Activated CD4-positive, alpha-beta T cell treated with anti-CD3 and anti-CD28 coated beads, Interleukin-2, amount 50 U/mL, for 48 hours (primary cell): Measurements from ENCODE around the gene EIF2S2.
"Not testable (repeated sequence)": the region's sequence is repeated elsewhere in the genome, so short reads cannot be mapped to it uniquely, and the experiment has no call there.

Experiments
- DNase-seq, 2 experiments: peaks; one replicate each; pipeline ENCODE4 v3.0.0-alpha.2; 2020

Gene EIF2S2

DNA sequence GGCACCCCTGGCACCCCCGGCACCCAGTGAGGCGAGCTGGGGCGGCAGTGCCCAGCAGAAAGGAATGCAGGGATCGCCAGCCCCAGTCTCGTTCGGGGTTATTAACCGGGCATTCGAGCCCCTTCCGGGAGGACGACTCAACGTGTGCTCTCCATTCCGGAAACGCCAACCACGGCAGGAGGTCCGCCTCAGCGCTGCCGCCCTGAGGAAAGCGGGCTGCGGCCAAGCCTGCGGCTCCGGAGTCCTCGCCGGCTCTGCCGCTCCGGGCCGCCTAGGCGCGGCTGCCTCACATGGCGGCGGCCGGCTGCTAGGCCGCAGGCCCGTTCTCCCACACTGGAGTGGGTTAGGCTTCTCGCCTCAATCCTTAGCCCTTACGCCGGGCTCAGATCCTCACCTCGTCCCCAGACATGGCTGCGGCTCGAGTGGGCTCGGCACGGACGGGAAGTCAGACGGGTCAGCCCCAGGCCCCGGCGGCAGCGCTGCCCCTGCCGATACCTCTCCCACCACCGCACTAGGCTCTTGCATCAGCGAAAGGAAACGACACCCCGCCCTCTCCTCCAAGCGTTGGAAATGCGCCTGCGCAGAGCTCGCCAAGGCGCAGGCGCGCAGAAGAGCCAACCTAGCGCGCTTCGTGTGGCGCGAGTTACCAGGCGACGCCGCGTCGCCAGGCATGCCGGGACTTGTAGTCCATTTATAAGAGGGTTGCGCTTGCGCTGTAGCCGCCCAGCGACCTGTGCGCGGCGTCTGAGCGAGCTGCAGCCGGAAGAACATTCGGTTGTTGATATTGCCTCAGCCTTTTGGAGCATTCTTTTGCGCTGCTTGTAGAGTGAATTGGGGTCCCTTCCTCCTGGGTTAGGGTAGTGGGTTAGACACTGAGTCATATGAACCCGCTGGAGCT lies at the start of gene EIF2S2:
TSS of gene EIF2S2 (minus strand) at position 542 of the 898 bp plus-strand sequence. CDS start at position 409, 133 bp downstream.
- DNase-seq, result peak; percentile 91 to 92

- not testable (repeated sequence) for DNase-seq
These were observed 45.7 kb upstream of the EIF2S2 start for GRCh38 chr20:34157697-34158096.

- no peak for DNase-seq
These were observed 43.8 kb upstream of the EIF2S2 start for GRCh38 chr20:34155836-34156235.

- not testable (repeated sequence) for DNase-seq
These were observed 41.1 kb upstream of the EIF2S2 start for GRCh38 chr20:34153169-34153568.

- not testable (repeated sequence) for DNase-seq
These were observed 40.0 kb upstream of the EIF2S2 start for GRCh38 chr20:34152073-34152472.

- no peak for DNase-seq
These were observed 38.4 kb upstream of the EIF2S2 start for GRCh38 chr20:34150306-34151000.

DNA sequence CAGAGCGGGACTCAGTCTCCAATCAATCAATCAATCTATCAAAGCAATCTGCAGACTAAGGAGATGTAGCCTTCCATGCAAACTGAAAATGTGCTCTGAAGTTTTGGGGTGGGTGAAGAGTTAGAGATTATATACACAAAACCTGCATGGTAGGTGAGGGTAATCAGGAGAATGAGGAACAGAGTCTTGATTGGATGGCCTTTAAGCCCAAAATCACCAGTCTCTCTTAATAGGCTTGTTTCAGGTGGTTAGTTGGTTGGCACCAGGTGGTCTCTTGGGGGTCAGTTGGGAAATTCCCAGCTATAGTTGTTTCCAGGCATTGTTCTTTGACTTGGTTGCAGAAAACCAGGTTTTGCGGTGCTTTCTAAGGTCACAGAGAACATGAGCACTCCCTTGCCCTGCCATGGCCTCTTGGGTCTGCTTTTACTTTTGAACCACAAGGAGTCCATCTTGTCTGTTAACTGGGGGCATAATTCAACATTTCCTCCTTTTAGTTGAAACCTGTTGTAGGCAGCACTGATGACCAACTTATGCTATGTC lies 33.3 kb upstream of the EIF2S2 start:
- DNase-seq, result no peak

GRCh38 chr20:34143951-34144350 lies 31.9 kb upstream of the EIF2S2 start:
- DNase-seq, result no peak

DNA sequence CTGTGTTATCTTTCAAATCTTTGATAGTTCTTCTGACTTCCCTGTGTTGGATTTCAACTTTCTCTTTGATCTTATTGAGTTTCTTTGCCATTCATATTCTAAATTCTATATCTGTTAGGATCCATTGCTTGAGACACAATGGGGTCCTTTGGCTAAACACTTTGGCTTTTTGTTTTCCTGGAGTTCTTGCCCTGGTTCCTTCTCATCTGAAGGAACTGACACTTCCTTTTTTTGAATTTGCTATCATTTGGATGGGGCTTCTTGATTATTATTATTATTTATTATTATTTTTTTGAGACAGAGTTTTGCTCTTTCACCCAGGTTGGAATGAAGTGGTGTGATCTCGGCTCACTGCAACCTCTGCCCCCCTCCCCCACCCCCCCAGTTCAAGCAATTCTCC lies 30.1 kb upstream of the EIF2S2 start:
- DNase-seq, result no peak

DNA sequence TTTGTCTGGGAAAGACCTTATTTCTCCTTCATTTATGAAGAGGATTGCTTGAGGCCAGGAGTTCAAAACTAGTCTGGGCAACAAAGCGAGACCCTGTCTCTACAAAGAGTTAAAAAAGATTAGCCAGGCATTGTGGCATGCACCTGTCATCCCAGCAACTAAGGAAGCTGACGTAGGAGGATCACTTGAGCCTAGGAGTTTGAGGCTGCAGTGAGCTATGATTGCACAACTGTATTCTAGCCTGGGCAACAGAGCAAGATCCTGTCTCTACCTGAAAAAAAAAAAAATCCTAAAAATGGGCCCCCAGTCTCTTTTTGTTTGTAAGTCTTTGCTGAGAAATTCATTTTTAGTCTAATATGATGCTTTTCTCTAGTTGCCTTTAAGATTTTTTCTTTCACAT lies 29.2 kb upstream of the EIF2S2 start:
- DNase-seq, result no peak

GRCh38 chr20:34135525-34136275 lies 23.7 kb upstream of the EIF2S2 start:
- DNase-seq, result not testable (repeated sequence)

DNA sequence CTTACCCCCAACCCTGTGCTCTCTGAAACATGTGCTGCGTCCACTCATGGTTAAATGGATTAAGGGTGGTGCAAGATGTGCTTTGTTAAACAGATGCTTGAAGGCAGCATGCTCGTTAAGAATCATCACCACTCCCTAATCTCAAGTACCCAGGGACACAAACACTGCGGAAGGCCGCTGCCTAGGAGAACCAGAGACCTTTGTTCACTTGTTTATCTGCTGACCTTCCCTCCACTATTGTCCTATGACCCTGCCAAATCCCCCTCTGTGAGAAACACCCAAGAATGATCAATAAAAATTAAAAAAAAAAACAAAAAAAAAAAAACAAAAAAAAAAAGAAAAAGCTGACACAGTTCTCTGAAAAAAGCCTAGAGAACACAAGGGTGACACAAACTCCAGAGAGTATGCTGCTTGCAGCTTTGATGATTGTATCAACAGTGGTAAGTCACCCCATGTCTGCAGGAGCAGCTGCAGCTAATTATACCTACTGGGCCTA lies 21.4 kb upstream of the EIF2S2 start:
- not testable (repeated sequence) for DNase-seq

DNA sequence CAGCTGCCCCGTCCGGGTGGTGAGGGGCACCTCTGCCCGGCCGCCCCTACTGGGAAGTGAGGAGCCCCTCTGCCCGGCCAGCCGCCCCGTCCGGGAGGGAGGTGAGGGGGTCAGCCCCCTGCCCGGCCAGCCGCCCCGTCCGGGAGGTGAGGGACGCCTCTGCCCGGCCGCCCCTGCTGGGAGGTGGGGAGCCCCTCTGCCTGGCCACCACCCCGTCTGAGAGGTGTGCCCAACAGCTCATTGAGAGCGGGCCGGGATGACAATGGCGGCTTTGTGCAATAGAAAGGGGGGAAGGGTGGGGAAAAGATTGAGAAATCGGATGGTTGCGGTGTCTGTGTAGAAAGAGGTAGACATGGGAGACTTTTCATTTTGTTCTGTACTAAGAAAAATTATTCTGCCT lies 20.9 kb upstream of the EIF2S2 start:
- DNase-seq, result not testable (repeated sequence)

GRCh38 chr20:34132491-34132890 lies 20.4 kb upstream of the EIF2S2 start:
- DNase-seq, result not testable (repeated sequence)

GRCh38 chr20:34131491-34131890 lies 19.4 kb upstream of the EIF2S2 start:
- DNase-seq, result no peak

- peak; percentile 31 to 41 for DNase-seq
These were observed 17.6 kb upstream of the EIF2S2 start for GRCh38 chr20:34129518-34130162.

DNA sequence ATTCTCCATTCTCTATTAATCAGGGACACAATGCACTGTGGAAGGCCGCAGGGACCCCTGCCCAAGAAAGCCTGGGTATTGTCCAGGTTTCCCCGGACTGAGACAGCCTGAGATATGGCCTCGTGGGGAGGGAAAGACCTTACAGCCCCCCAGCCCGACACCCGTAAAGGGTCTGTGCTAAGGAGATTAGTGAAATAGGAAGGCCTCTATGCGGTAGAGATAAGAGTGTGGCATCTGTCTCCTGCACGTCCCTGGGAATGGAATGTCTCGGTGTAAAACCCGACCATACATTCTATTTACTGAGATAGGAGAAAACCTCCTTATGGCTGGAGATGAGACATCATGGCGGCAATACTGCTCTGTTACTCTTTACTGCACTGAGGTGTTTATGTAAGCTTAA lies 15.7 kb upstream of the EIF2S2 start:
- no peak for DNase-seq

GRCh38 chr20:34124469-34125249 lies 12.6 kb upstream of the EIF2S2 start:
- no peak for DNase-seq

DNA sequence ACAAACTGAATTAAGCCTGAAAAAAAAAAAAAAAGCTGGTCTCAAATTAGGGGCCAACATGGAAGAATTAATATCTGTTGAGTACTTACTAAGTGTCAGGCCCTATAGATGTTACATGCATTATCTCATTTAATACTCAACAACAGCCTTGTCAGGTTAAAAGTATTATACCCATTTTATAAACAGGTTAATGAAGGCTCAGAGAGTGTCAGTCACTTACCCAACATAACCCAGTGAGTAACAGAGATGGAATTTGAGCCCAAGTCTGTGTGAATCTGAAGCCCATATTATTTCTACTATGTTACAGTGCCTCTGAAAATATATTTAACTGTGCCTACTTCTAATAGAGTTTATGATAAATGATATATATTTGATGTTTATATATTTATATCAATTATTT lies 11.3 kb upstream of the EIF2S2 start:
- DNase-seq, result no peak

DNA sequence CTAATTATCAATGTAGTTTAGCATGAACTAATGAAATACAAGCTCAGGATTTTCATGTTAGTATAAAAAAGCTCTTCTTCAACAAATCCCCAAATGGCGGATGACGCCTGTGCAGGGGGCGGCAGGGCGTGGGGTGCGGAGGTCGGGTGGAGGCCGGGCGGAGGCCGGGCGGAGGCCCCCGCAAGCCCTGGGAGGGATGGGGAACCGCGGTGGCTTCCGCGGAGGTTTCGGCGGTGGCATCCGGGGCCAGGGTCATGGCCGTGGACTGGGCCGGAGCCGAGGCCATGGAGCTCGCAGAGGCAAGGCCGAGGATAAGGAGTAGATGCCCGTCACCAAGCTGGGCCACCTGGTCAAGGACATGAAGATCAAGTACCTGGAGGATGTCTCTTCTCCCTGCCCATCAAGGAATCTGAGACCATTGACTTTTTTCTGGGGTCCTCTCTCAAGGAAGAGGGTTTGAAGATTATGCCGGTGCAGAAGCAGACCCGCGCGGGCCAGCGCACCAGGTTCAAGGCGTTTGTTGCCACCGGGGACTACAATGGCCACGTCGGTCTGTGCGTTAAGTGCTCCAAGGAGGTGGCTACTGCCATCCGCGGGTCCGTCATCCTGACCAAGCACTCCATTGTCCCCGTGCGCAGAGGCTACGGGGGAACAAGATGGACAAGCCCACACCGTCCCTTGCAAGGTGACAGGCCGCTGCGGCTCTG lies 10.4 kb upstream of the EIF2S2 start:
- DNase-seq, result no peak

GRCh38 chr20:34120213-34120612 lies 8.2 kb upstream of the EIF2S2 start:
- no peak for DNase-seq
